Measurements from ENCODE around the gene MDGA2. TPM values are rescaled to one million over a fixed set of nuclear protein-coding genes. Genes with fewer than 3 reads are reported as not detected.

MDGA2 gene
- total and polyA plus RNA-seq, 7 donors: 0.01 TPM; not detected in 6

DNA sequence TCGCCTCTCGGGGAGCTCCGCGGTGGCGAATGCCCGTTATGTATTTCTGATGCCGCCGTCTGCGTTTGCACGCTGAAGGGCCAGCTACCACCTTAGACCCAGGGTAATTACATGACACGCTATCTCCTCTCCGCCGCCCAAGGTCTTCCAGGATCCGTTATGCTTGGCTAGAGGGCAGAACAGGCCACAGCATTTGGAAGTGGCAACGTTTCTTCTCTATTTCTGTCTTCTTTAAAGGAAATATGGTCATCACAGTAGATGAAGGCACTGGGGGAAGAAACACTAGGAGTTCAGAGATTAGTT lies 861 bp upstream of the MDGA2 start:
- H3K4me3 ChIP-seq: no peak overlapping the region
- TF ChIP-seq, protein P1, sequence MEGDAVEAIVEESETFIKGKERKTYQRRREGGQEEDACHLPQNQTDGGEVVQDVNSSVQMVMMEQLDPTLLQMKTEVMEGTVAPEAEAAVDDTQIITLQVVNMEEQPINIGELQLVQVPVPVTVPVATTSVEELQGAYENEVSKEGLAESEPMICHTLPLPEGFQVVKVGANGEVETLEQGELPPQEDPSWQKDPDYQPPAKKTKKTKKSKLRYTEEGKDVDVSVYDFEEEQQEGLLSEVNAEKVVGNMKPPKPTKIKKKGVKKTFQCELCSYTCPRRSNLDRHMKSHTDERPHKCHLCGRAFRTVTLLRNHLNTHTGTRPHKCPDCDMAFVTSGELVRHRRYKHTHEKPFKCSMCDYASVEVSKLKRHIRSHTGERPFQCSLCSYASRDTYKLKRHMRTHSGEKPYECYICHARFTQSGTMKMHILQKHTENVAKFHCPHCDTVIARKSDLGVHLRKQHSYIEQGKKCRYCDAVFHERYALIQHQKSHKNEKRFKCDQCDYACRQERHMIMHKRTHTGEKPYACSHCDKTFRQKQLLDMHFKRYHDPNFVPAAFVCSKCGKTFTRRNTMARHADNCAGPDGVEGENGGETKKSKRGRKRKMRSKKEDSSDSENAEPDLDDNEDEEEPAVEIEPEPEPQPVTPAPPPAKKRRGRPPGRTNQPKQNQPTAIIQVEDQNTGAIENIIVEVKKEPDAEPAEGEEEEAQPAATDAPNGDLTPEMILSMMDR (IDR thresholded peaks at IDR 0.05): no peak
- ATAC-seq: no peak
- no peaks in the 10 kb centered on the region for H3K9me3 ChIP-seq
- DNase-seq: no peak
- no peaks in the 10 kb centered on the region for H3K36me3 ChIP-seq (ENCODE audit: insufficient read depth in 1 of 2, low read depth in 1 of 2)
- intact Hi-C loops (cut with DNase I): no loop called here
- WGBS, 3 donors: 1% methylated on average over 15 of the region's 15 CpGs
- H3K27ac ChIP-seq: no peak overlapping the region
- H3K27me3 ChIP-seq (ENCODE audit: insufficient read depth in 3 of 3, low read length in 2 of 3): peaks cover 6 to 46% (median 11%) of the 10 kb centered on the region in 3 donors
- H3K4me1 ChIP-seq: no peaks in the 10 kb centered on the region

DNA sequence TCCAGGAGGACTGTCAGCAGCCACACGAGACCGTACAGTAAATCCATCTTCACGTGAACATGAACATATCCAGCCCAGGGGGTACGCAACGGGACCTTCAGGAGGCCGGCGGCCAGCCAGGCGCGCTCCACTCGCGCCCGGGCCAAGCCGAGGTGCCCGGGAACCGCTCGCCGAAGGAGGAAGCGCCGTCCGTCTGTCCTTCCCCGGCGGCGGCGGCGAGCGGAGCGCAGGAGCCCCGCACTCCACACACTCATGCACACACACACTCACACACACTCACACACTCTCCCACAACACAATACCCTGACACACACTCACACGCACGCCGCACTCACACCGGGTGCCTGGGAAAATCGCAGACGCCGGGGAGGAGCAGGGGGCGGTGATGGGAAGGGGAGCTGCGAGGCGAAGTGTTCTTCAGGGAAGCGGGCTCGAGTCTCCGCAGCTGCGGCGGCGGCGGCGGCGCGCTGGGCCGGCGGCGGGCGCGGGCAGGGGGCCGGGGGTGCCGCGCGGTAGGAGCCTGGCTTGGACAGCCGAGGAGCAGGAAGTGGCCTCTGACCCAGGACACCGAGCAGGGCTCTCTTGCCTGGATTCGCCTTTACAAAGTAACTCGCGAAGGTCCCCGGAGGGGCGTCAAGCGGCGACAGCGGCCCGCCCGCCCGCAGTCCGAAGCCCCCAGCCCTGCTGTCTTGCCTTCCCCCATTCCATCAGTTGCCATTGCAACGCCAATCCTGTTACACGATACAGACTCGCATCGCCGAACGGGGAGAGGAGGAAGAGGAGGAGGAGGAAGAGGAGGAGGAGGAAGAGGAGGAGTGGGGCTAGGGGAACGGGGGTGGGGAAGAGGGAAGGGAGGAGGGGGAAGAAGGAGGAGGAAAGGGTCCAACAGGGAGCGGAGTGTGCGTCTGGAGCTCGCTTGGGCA lies 601 bp downstream of the MDGA2 start:
- Histone ChIP-seq H3K27me3 (ENCODE audit: insufficient read depth in 3 of 3, low read length in 2 of 3) (peaks cover 6 to 46% (median 11%) of the 10 kb centered on the region in 3 donors), H3K9me3 (no peaks in the 10 kb centered on the region), H3K4me3 (peak overlapping the region; percentile 32), H3K4me1 (no peaks in the 10 kb centered on the region), H3K36me3 (ENCODE audit: insufficient read depth in 1 of 2, low read depth in 1 of 2) (no peaks in the 10 kb centered on the region), H3K27ac (no peak overlapping the region)
- 0 to 1% (median 1%) methylated on average over 63 to 81 of the region's 81 CpGs for WGBS, 3 donors
- peak in 1 of 2 donors; percentile 30 for DNase-seq
- TF ChIP-seq, protein P1 (IDR thresholded peaks at IDR 0.05): no peak
- intact Hi-C loops (cut with DNase I): no loop called here
- ATAC-seq: no peak

DNA sequence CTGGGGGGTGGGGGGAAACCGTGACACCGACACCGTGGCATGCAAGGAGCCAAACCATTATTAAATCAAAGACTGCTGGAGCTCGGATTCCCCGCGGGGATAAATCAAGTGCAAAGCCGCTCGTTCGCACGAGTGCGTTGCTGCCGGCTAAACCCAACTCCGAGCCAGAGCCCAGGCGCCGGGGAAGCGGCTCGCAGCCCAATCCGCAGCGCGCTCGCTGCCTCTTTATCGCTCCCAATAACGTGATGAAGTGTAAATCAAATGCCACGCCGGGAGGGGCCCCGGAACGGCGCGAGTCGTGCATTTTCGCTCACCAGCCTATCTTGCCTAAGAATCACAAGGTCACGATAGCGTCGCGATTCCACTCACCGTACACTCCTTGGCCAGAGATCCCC lies 1.3 kb downstream of the MDGA2 start:
- intact Hi-C loops (cut with DNase I): no loop called here
- no peaks in the 10 kb centered on the region for H3K36me3 ChIP-seq (ENCODE audit: insufficient read depth in 1 of 2, low read depth in 1 of 2)
- no peaks in the 10 kb centered on the region for H3K4me1 ChIP-seq
- 0 to 1% (median 1%) methylated on average over 36 of the region's 36 CpGs for WGBS, 3 donors
- ATAC-seq (no peak), DNase-seq (no peak)
- no peak overlapping the region for H3K4me3 ChIP-seq
- H3K27me3 ChIP-seq (ENCODE audit: insufficient read depth in 3 of 3, low read length in 2 of 3): peaks cover 6 to 46% (median 11%) of the 10 kb centered on the region in 3 donors
- H3K9me3 ChIP-seq: no peaks in the 10 kb centered on the region
- no peak overlapping the region for H3K27ac ChIP-seq
- TF ChIP-seq, protein P1 (IDR thresholded peaks at IDR 0.05): no peak

DNA sequence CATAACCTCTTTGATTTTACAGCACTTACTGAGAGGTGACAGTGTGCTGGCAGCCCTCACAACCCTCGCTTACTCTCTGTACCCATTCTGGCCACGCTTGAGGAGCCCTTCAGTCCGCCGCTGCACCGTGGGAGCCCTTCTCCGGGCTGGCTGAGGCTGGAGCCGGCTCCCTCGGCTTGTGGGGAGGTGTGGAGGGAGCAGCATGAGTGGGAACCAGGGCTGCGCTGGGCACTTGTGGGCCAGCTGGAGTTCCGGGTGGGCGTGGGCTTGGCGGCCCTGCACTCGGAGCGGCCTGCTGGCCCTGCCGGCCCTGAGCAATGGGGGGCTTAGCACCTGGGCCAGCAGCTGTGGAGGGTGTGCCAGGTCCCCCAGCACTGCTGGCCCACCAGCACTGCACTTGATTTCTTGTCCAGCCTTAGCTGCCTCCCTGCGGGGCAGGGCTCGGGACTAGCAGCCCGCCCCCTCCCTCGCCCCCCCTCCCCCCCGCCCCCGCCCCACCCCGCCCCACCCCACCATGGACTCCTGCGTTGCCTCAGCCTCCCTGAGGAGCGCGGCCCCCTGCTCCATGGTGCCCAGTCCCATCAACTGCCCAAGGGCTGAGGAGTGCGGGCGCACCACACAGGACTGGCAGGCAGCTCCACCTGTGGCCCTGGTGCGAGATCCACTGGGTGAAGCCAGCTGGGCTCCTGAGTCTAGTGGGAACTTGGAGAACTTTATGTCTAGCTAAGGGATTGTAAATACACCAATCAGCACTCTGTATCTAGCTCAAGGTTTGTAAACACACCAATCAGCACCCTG lies 9.9 kb downstream of the MDGA2 start:
- DNase-seq (no peak), ATAC-seq (no peak)
- Histone ChIP-seq H3K4me1 (no peaks in the 10 kb centered on the region), H3K36me3 (ENCODE audit: insufficient read depth in 1 of 2, low read depth in 1 of 2) (no peaks in the 10 kb centered on the region), H3K27me3 (ENCODE audit: insufficient read depth in 3 of 3, low read length in 2 of 3) (no peaks in the 10 kb centered on the region), H3K9me3 (no peaks in the 10 kb centered on the region), H3K27ac (no peak overlapping the region), H3K4me3 (no peak overlapping the region)
- 86 to 89% (median 89%) methylated on average over 21 to 28 of the region's 28 CpGs for WGBS, 3 donors
- intact Hi-C loops (cut with DNase I): no loop called here
- TF ChIP-seq, protein P1 (IDR thresholded peaks at IDR 0.05): no peak
